Activated CD4-positive, alpha-beta T cell treated with anti-CD3 and anti-CD28 coated beads for 36 hours (primary cell): ENCODE data around the gene MAP6. TPM values are rescaled to one million over a fixed set of nuclear protein-coding genes. Genes with fewer than 3 reads are reported as not detected.
A peak's percentile ranks its signal among the peaks of the same experiment; 100 is the strongest.

Experiments used
- ATAC-seq: fragments of 200-7000 bp; cut with Tn5 transposase; one replicate; pipeline ENCODE4 v1.10.0; 2021; ENCODE audit warnings: mild to moderate bottlenecking, moderate library complexity
- CTCF ChIA-PET: fragments of 350-600 bp; sonication (Branson Sonifier 250); formaldehyde crosslinking; loops from one replicate; lab custom pipeline; 2021; ENCODE audit warnings: antibody characterized with exemption; lab: Charles Lee
- POLR2A ChIA-PET: fragments of 350-600 bp; sonication (Branson Sonifier 250); formaldehyde crosslinking; loops from one replicate; lab custom pipeline; 2021; ENCODE audit warnings: antibody characterized with exemption, inconsistent platforms; lab: Charles Lee
- DNase-seq: peaks from one replicate; pipeline ENCODE4 v3.0.0-alpha.2; 2020
- H3K27ac Mint-ChIP-seq: one replicate; pipeline ENCODE4 v1.8.0; 2021; ENCODE audit warnings: mixed read lengths
- H3K27me3 Mint-ChIP-seq: one replicate; pipeline ENCODE4 v1.8.0; 2021; ENCODE audit warnings: mixed read lengths
- H3K36me3 Mint-ChIP-seq: one replicate; pipeline ENCODE4 v1.8.0; 2021; ENCODE audit warnings: low read depth, mixed read lengths
- H3K4me1 Mint-ChIP-seq: one replicate; pipeline ENCODE4 v1.8.0; 2021; ENCODE audit warnings: mixed read lengths
- H3K4me3 Mint-ChIP-seq: one replicate; pipeline ENCODE4 v1.8.0; 2021; ENCODE audit warnings: mild to moderate bottlenecking, moderate library complexity, mixed read lengths
- H3K9me3 Mint-ChIP-seq: one replicate; pipeline ENCODE4 v1.8.0; 2021; ENCODE audit warnings: low read depth, mixed read lengths
- intact Hi-C, 2 experiments: fragments of 100-400 bp; cut with DNase I in 1 of 2; cut with micrococcal nuclease in 1 of 2; formaldehyde crosslinking; loops; one replicate each; pipeline versions ENCODE4 v1.14.2 to v1.15.1; 2022 to 2024; cut with DNase I, micrococcal nuclease
- total RNA-seq, 2 experiments: library from RNA; stranded (reverse); gene quantifications; one replicate each; pipeline ENCODE4 v1.2.3, GENCODE V29; 2021

MAP6 gene
- total RNA-seq, 2 experiments from 2014 or later: 0.05 TPM; not detected in 1

DNA sequence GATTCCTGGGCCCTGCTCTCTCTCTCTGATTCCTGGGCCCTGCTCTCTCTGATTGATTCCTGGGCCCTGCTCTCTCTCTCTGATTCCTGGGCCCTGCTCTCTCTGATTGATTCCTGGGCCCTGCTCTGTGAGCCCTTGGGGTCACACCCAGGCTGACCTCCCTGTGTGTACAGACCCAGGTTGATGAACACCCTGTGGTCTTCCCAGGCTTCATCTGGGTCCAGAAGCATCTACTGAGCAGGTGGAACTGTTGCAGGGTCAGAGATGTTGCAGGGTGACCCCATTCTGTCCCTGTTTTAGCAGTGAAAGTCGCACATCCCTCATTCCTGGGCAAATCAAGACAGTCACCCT, 126.8 kb downstream of the MAP6 start:
- no peak overlapping the region for H3K27ac Mint-ChIP-seq
- intact Hi-C loops: no loop called here
- no peak for DNase-seq
- no peak for ATAC-seq
- POLR2A ChIA-PET: no interaction called here
- H3K36me3 Mint-ChIP-seq: no peaks in the 10 kb centered on the region
- CTCF ChIA-PET: interaction anchor here (0.8 kb wide), 1 partner anchor 56 kb away, joined by 3 read pairs; no protein-coding TSS in a partner anchor
- peaks cover 16% of the 10 kb centered on the region for H3K4me1 Mint-ChIP-seq
- no peak overlapping the region for H3K4me3 Mint-ChIP-seq
- no peaks in the 10 kb centered on the region for H3K9me3 Mint-ChIP-seq
- peaks cover 2% of the 10 kb centered on the region for H3K27me3 Mint-ChIP-seq

DNA sequence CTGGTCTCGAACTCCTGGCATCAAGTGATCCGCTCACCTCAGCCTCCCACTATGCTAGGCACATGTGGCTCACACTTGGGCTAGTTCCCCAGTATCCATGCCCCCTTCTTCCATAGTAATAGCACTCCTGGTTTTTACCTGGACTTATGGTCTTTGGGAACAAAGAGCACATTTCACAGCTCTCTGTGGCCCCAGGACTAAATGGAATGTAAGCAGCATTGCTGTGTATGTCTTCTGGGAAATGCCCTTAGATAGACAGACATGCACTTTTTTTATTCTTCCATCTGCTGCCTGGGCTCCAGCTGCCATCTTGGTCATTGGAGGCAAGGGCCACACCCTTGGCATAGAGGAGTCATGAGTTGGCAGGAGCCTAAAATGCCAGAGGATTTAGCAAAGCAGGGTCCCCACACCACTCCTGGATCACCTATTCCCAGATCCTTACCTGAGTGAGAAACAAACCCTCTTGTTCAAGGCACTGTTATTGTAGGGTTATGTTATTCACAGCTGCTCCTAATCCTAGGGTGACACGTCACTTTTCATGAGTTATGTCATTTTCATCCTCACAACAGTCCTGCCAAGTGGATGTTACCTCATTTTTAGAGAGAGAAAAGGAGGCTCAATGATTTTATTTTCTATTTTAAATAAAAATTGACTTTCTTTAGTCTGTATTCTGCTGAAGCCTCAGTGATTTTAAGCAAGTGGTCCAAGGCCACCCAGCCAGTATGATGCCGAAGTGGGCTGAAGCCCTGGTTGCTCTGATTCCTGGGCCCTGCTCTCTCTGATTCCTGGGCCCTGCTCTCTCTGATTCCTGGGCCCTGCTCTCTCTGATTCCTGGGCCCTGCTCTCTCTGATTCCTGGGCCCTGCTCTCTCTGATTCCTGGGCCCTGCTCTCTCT, 127.4 kb downstream of the MAP6 start:
- no peak for ATAC-seq
- Mint-ChIP-seq H3K4me3 (no peak overlapping the region), H3K9me3 (no peaks in the 10 kb centered on the region), H3K36me3 (no peaks in the 10 kb centered on the region), H3K27ac (no peak overlapping the region), H3K27me3 (peaks cover 2% of the 10 kb centered on the region), H3K4me1 (peaks cover 22% of the 10 kb centered on the region)
- POLR2A ChIA-PET: no interaction called here
- CTCF ChIA-PET: interaction anchor here (0.7 to 0.8 kb wide), 2 partner anchors 42 to 57 kb away, joined by 3 read pairs; no protein-coding TSS in a partner anchor
- no peak for DNase-seq
- intact Hi-C loops: no loop called here

- Mint-ChIP-seq H3K9me3 (no peaks in the 10 kb centered on the region), H3K27ac (no peak overlapping the region), H3K4me1 (peaks cover 27% of the 10 kb centered on the region), H3K4me3 (no peak overlapping the region), H3K36me3 (no peaks in the 10 kb centered on the region), H3K27me3 (no peaks in the 10 kb centered on the region)
- intact Hi-C loops: no loop called here
- CTCF ChIA-PET: no interaction called here
- DNase-seq: no peak
- POLR2A ChIA-PET: no interaction called here
- no peak for ATAC-seq
Measured at GRCh38 chr11:75539459-75540334, 129.1 kb downstream of the MAP6 start.

GRCh38 chr11:75538150-75538942, 130.5 kb downstream of the MAP6 start:
- intact Hi-C loops: no loop called here
- no peak for DNase-seq
- CTCF ChIA-PET: interaction anchor here (0.7 to 1.7 kb wide), 3 partner anchors 76 to 94 kb away, joined by 3 to 5 read pairs (median 4); no protein-coding TSS in a partner anchor
- Mint-ChIP-seq H3K27ac (peak overlapping the region; percentile 33), H3K36me3 (no peaks in the 10 kb centered on the region), H3K9me3 (no peaks in the 10 kb centered on the region), H3K4me3 (no peak overlapping the region), H3K4me1 (peaks cover 34% of the 10 kb centered on the region), H3K27me3 (no peaks in the 10 kb centered on the region)
- POLR2A ChIA-PET: no interaction called here
- peak; percentile 14 for ATAC-seq

GRCh38 chr11:75537740-75538139, 131.1 kb downstream of the MAP6 start:
- DNase-seq: no peak
- peak overlapping the region; percentile 44 for H3K27ac Mint-ChIP-seq

More at GRCh38 chr11:75537740-75538139, 131.1 kb downstream of the MAP6 start:
- no peak for ATAC-seq
- Mint-ChIP-seq H3K9me3 (no peaks in the 10 kb centered on the region), H3K36me3 (no peaks in the 10 kb centered on the region), H3K27me3 (no peaks in the 10 kb centered on the region), H3K4me1 (peaks cover 34% of the 10 kb centered on the region), H3K4me3 (no peak overlapping the region)
- ChIA-PET CTCF (interaction anchor here (0.6 to 1.7 kb wide), 3 partner anchors 61 to 93 kb away, joined by 3 to 4 read pairs (median 3); no protein-coding TSS in a partner anchor), POLR2A (no interaction called here)
- intact Hi-C loops: no loop called here

Other genes with a start within 250 kb of the MAP6 start
- gene KLHL35, start 235.8 kb downstream of the MAP6 start, total RNA-seq: under 1 TPM; 0.62 to 0.65 TPM
- gene GDPD5, start 143.1 kb downstream of the MAP6 start, total RNA-seq: 10 to 100 TPM; 16.8 to 22.0 TPM
- 10 to 100 TPM; 20.3 to 23.1 TPM for gene SERPINH1, start 106.8 kb downstream of the MAP6 start, total RNA-seq
- gene MOGAT2, start 48.8 kb upstream of the MAP6 start, total RNA-seq: not detected
- gene DGAT2, start 99.7 kb upstream of the MAP6 start, total RNA-seq: 1 to 10 TPM; 1.4 to 1.5 TPM
- 10 to 100 TPM; 11.4 to 13.4 TPM for gene UVRAG, start 146.2 kb upstream of the MAP6 start, total RNA-seq